Ovary (tissue), 3 donors: ENCODE results near the gene SMARCD1.

Experiments used
- CTCF ChIP-seq, 3 donors: fragments of 450-650 bp in 2 of 3; fragments of 200-600 bp in 1 of 3; IDR thresholded peaks; one replicate each; pipeline versions ENCODE4 v1.5.1 to v1.8.0; 2016 to 2022; ENCODE audit warnings: antibody characterized with exemption in 3 of 3, mild to moderate bottlenecking in 1 of 3
- POLR2A ChIP-seq: fragments of 450-650 bp; IDR thresholded peaks from one replicate; pipeline ENCODE4 v1.6.1; 2017; ENCODE audit warnings: antibody characterized with exemption, mild to moderate bottlenecking, moderate library complexity
- donor health status: DM: no; HTN: no; CAD: no.

- peak in 1 of 3 donors; percentile 21 for TF ChIP-seq CTCF (IDR thresholded peaks at IDR 0.05)
- no peak for TF ChIP-seq POLR2A
Measured at GRCh38 chr12:50132505-50133135, 47.5 kb downstream of the SMARCD1 start.
